A549 (cell line): ENCODE measurements around the gene SHC3.

Source experiments
- BHLHE40 ChIP-seq: IDR thresholded peaks from 2 replicates; pipeline ENCODE4 v1.6.1; 2012; ENCODE audit warnings: low read depth, low read length, inconsistent platforms
- EP300 ChIP-seq, 2 experiments: fragments of >200 bp; sonication (Bioruptor Twin); formaldehyde crosslinking; IDR thresholded peaks; 2 replicates in 1 of 2; 3 replicates in 1 of 2; pipeline ENCODE4 v1.6.1; 2016 to 2017
- GATA3 ChIP-seq: IDR thresholded peaks from 2 replicates; pipeline ENCODE4 v1.6.1; 2012; ENCODE audit warnings: borderline replicate concordance
- HOXA7 ChIP-seq: fragments of 250-450 bp; sonication (Bioruptor Pico); IDR thresholded peaks from 2 replicates; pipeline ENCODE4 v1.5.0; 2020; ENCODE audit warnings: mild to moderate bottlenecking, moderate library complexity
- JUN ChIP-seq, 2 experiments: fragments of >200 bp; sonication (Bioruptor Twin); formaldehyde crosslinking; IDR thresholded peaks; 2 replicates in 1 of 2; 3 replicates in 1 of 2; pipeline ENCODE4 v1.6.1; 2016 to 2017
- JUNB ChIP-seq: fragments of >200 bp; sonication (Bioruptor Twin); formaldehyde crosslinking; IDR thresholded peaks from 2 replicates; pipeline ENCODE4 v1.6.1; 2016
- MYC ChIP-seq: IDR thresholded peaks from 2 replicates; pipeline ENCODE4 v1.6.1; 2012; ENCODE audit warnings: mild to moderate bottlenecking, inconsistent platforms, low read length, improper control_type of control experiment, borderline replicate concordance
- NFE2L2 ChIP-seq: fragments of 150-350 bp; conservative IDR thresholded peaks from 2 replicates; pipeline ENCODE4 v1.6.1; 2014; ENCODE audit warnings: low read length
- NR3C1 ChIP-seq: fragments of >200 bp; sonication (Bioruptor Twin); formaldehyde crosslinking; IDR thresholded peaks from 3 replicates; pipeline ENCODE4 v1.6.1; 2017
- PHF8 ChIP-seq: fragments of 200-600 bp; sonication (generic); IDR thresholded peaks from 2 replicates; pipeline ENCODE4 v1.6.1; 2016; ENCODE audit warnings: low read depth, mild to moderate bottlenecking, antibody characterized with exemption, moderate library complexity, borderline replicate concordance
- POLR2A ChIP-seq: IDR thresholded peaks from 2 replicates; pipeline ENCODE4 v1.6.1; 2012; ENCODE audit warnings: mild to moderate bottlenecking, low read length
- RAD21 ChIP-seq, 2 experiments: fragments of >200 bp in 1 of 2; sonication (Bioruptor Twin) in 1 of 2; formaldehyde crosslinking in 1 of 2; IDR thresholded peaks in 1 of 2; conservative IDR thresholded peaks in 1 of 2; 2 replicates in 1 of 2; 3 replicates in 1 of 2; pipeline ENCODE4 v1.6.1; 2012 to 2018; ENCODE audit warnings: inconsistent platforms in 1 of 2
- TF ChIP-seq, protein P1 (sequence below): fragments of >200 bp; sonication (Bioruptor Twin); formaldehyde crosslinking; IDR thresholded peaks from 3 replicates; pipeline ENCODE4 v1.5.1; 2016
- TF ChIP-seq, protein P2 (sequence below): fragments of 200-600 bp; sonication (generic); IDR thresholded peaks from 2 replicates; pipeline ENCODE4 v1.6.1; 2016; ENCODE audit warnings: antibody characterized with exemption, mild to moderate bottlenecking, moderate library complexity

DNA sequence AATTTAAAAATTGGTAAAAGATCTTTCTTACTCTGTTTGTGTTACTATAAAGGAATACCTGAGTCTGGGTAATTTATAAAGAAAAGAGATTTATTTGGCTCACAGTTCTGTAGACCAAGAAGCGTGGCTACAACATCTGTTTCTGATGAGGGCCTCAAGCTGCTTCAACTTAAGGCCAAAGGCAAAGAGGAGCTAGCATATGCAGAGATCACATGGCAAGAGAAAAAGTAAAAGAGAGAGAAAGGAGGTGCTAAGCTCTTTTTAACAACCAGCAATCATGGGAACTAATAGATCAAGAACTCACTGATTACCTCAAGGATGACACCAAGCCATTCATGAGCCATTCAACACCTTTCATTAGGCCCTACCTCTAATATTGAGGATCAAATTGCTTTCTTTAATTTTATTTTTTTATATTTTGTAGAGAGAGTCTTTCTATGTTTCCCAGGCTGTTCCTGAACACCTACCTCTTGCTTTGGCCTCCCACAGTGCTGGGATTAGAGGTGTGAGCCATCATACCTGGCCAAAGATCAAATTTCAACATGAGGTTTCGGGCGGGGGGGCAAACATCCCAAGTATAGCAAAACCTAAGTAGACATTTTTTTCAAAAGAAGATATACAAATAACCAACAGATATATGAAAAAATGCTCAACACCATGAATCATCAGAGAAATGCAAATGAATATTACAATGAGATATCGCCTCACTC lies 16.0 kb upstream of the SHC3 start:
- TF ChIP-seq EP300 (IDR thresholded peaks at IDR 0.05) = no peak
- TF ChIP-seq, protein P1, sequence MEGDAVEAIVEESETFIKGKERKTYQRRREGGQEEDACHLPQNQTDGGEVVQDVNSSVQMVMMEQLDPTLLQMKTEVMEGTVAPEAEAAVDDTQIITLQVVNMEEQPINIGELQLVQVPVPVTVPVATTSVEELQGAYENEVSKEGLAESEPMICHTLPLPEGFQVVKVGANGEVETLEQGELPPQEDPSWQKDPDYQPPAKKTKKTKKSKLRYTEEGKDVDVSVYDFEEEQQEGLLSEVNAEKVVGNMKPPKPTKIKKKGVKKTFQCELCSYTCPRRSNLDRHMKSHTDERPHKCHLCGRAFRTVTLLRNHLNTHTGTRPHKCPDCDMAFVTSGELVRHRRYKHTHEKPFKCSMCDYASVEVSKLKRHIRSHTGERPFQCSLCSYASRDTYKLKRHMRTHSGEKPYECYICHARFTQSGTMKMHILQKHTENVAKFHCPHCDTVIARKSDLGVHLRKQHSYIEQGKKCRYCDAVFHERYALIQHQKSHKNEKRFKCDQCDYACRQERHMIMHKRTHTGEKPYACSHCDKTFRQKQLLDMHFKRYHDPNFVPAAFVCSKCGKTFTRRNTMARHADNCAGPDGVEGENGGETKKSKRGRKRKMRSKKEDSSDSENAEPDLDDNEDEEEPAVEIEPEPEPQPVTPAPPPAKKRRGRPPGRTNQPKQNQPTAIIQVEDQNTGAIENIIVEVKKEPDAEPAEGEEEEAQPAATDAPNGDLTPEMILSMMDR = no peak
- no peak for TF ChIP-seq GATA3
- no peak for TF ChIP-seq NFE2L2
- TF ChIP-seq NR3C1 = no peak
- no peak for TF ChIP-seq POLR2A
- no peak for TF ChIP-seq JUN (IDR thresholded peaks at IDR 0.05)
- no peak for TF ChIP-seq JUNB
- TF ChIP-seq MYC = no peak
- no peak for TF ChIP-seq HOXA7
- TF ChIP-seq RAD21 (conservative IDR thresholded peaks at IDR 0.05 in 1 of 2, IDR thresholded peaks at IDR 0.05 in 1 of 2) = no peak
- TF ChIP-seq, protein P2, sequence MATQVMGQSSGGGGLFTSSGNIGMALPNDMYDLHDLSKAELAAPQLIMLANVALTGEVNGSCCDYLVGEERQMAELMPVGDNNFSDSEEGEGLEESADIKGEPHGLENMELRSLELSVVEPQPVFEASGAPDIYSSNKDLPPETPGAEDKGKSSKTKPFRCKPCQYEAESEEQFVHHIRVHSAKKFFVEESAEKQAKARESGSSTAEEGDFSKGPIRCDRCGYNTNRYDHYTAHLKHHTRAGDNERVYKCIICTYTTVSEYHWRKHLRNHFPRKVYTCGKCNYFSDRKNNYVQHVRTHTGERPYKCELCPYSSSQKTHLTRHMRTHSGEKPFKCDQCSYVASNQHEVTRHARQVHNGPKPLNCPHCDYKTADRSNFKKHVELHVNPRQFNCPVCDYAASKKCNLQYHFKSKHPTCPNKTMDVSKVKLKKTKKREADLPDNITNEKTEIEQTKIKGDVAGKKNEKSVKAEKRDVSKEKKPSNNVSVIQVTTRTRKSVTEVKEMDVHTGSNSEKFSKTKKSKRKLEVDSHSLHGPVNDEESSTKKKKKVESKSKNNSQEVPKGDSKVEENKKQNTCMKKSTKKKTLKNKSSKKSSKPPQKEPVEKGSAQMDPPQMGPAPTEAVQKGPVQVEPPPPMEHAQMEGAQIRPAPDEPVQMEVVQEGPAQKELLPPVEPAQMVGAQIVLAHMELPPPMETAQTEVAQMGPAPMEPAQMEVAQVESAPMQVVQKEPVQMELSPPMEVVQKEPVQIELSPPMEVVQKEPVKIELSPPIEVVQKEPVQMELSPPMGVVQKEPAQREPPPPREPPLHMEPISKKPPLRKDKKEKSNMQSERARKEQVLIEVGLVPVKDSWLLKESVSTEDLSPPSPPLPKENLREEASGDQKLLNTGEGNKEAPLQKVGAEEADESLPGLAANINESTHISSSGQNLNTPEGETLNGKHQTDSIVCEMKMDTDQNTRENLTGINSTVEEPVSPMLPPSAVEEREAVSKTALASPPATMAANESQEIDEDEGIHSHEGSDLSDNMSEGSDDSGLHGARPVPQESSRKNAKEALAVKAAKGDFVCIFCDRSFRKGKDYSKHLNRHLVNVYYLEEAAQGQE = no peak
- TF ChIP-seq BHLHE40 = no peak
- TF ChIP-seq PHF8 = no peak
